GM19397 (cell line): ENCODE data around the gene PSMB3.
A peak's percentile ranks its signal among the peaks of the same experiment; 100 is the strongest.

Experiments used
- ATAC-seq: cut with Tn5 transposase; IDR thresholded peaks from one replicate; pipeline ENCODE4 v1.9.1; 2021; ENCODE audit warnings: mild to moderate bottlenecking, moderate library complexity; ENCODE audit not compliant: unreplicated experiment

Gene PSMB3

DNA sequence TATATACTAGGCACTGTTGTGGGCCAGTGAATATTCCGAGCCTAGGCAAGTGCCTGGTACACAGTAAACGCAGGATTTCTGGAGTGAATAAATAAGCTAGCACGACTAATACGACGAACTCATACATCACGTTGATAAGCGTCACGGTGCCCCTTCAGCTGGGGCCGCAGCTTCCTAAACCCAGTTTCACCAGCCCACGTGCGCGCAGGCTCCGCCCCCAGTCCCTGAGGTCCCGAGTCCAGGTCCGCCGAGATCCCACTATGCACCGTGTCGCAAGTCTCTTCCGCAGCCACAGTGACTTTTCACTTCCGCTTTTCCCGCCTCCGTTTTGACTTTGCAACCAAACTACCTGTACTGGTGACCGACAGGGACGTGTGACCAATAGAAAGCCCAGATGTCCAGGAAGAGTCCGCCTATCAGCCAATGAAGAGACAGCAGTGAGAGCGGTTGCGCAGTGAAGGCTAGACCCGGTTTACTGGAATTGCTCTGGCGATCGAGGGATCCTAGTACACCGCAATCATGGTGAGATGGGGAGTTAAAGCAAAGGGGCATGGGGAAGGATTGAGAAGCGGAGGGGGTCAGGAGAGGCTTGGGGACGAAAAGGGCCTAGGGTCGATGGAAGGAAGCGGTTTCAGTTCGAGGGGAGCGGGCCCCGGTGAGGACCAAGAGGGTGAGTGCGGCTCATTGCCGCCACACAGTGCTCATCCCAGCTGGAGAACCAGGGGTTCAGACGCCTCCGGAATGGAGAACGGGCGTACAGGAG is at the start of gene PSMB3:
TSS of gene PSMB3 (plus strand) at position 434 of the 763 bp plus-strand sequence. CDS start at position 520, 86 bp downstream.
- ATAC-seq = peak; percentile 68

DNA sequence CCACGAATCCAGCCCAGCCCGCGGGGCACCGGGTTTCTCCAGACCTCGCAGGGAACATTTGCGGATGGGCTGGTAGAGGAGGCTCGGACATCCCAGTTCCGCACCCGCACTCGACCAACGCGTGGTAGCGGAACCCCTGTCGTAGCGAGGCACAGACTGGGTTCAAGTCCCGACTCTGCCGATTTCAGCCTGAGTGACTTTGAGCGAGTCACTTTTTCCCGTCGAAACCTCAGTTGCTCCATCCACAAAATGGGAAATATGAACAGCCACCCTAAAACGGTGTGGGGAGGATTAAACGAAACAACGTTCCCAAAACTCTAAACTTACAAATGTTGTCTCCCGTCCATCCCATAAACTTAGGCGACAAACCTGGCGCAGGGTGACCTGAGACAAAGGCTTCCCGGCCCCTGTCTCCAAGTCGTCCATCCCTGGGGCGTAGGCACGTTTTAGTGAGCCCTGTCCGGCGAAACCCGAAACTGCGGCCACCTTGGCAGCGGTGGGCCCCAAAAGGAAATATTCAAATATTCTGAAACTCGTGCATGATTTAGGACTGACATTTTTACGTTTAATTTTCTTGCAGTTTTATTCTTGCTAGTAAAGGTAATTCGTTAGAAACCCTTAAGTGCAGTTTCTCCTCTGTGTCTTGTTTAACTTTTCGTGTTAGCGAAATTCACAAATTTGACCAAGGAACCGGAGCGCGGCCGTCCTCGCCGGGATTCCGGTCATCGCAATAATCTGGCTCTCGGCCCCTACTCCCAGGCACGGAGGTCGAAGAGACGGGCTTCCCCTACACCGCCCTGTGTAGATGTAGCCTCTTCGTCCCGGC is 49.4 kb upstream of the PSMB3 start:
- no peak for ATAC-seq

DNA sequence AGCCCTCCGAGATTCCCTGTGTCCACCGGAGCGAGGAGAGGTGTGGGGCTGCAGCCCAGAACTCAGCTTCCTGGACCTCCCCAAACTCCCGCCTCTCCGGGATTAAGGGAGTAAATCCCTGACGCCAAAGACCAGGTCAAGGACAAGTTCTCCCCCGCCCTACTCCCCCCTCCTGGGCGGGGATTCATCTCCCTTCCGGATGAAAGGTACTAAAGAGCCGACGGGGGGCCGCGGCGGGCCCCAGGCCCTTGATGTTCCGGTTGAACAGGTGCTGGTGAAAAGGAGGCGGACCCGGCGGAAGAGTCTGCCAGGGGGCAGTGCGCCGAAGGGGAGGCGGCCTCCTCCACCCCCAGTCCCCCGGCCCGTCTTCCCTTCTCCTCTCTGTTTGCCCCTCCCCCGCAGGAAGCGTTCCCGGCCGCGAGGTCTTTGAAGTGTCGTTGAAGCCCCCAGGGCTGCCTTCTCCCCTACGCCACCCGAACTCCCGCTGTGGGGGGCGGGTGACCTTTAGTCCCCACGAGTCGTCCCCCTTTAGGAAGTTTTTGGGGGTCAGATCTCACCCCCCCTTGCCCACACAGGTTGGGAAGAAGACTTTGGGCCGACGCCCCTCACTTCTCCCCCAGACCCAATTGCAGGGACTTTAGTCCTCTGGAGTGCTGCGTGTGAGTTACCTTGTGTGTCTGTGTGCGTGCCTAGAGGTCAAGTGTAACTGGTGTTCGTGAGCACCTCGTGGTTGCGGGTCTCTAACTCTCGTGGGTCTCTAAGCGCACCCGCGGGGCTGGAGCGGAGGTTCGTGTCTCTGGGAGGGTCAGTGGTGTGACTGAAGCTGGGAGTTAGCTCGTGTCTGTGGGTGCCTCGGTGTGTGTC is 48.6 kb upstream of the PSMB3 start:
- ATAC-seq = no peak

DNA sequence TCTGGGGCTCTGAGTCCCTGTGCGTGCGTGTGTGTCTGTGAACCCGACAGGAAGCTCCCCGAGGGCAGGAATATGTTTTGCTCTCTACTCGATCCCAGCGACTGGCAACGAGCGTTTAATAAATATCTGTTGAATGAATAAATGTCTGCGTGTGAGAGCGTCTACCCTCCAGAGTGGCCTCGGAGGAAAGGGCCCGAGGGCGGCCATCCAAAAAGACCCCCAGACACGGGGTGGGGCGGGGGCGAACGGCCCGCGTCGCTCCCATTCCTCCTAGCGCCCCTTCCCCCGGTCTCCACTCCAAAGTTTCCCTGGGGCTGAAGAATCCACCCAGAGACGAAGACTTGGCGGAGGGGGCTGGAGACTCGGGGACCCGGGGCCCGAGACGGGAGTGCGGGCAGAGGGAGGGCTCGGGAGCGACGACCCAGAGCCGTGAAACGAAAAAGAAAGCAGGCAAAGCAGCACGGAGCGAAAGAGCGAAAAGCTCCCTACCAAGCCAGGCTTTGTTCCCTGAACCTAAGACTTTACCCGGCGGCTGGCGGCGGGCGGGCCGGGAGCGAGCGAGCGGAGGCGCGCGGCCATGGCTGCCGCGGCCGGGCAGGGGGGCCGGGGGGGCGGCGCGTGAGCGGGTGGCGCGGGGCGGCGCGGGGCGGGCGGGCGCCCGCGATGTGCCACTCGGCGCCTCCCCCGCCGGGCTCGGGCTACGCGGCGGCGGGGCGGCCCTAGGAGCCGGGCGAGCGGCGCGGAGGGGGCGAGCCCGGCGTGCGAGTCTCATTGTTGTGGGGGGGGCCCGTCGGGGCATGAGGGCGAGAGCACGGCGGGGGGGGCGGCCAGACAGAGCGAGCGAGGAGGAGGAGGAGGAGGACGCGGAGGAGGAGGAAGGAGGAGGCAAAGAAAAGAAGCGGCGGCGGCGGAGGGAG is 47.7 kb upstream of the PSMB3 start, which contains the start of gene MLLT6:
TSS of gene MLLT6 (plus strand) at position 668 of the 917 bp plus-strand sequence. CDS start 360 bp downstream, outside the sequence.
- no peak for ATAC-seq

DNA sequence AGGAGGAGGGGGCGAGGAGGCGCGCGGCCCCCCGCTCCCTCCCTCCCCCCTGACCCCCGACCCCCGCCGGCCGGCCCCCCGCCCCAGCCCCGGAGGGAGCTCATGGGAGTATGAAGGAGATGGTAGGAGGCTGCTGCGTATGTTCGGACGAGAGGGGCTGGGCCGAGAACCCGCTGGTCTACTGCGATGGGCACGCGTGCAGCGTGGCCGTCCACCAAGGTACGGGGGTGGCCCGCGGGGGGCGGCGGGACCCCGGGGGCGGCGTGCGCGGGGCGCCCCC is 47.1 kb upstream of the PSMB3 start:
- no peak for ATAC-seq

DNA sequence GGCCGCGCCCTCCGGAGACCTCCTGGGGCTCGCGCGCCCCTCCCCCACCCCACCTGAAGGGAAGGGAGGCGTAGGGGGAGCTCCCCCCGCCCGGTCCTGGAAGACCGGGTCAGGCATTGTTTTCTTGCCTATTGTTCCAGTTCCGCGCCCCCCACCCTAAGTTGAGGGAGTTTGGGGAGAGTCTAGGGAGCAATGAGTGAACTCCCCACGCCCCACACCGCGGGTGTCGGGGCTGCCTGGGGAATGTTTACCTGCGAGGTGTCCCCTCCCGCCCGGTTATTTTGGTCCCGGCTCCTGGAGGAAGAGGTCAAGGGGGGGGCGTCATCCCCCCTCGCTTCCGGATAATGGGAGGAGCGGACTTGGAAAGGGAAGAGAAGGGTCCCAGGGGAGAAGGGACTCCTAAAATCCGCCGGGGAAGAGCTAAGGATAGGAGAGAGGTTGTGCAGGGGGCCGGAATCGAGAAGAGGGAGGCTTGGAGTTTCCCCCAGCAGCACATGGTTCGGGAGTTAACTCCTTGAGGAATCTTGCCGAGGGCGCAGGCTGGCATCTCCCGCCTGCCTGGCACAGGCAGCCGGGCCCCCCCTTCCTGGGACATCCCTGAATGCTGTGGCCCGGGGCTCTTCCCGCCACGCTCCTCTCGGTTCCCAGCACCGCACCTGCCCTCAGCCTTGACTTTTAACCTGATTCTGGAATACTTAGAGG is 46.6 kb upstream of the PSMB3 start:
- ATAC-seq = no peak

DNA sequence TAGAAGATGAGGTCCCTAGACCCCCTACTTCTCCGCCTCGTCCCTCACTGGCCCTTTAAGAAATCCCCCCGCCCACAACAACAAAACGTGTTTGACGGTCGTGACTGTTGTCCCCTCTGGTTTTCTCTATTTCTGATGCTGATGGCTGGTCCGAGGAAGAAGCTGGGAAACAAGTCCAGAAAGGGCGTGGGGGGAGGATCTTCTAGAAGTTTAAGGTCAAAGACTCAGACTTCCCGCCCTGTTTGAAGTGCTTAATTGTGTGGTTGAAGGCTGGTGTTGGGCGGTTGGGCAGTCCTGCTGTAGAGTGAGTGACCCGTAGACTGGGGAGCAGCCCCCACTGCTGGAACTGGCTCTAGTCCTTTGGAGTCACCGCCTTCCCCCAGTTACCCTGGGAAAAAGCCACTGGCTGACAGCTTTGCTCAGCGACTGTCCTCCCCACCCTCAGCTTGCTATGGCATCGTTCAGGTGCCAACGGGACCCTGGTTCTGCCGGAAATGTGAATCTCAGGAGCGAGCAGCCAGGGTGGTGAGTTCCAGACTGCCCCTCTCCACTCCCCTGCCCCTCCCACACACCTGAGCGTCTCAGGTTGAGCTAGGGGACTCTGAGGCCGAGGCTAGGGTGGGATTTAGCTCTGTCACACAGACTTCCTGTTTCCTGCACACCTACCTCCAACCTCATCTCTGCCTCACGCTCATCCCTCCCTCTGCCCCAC is 45.9 kb upstream of the PSMB3 start:
- ATAC-seq = no peak

DNA sequence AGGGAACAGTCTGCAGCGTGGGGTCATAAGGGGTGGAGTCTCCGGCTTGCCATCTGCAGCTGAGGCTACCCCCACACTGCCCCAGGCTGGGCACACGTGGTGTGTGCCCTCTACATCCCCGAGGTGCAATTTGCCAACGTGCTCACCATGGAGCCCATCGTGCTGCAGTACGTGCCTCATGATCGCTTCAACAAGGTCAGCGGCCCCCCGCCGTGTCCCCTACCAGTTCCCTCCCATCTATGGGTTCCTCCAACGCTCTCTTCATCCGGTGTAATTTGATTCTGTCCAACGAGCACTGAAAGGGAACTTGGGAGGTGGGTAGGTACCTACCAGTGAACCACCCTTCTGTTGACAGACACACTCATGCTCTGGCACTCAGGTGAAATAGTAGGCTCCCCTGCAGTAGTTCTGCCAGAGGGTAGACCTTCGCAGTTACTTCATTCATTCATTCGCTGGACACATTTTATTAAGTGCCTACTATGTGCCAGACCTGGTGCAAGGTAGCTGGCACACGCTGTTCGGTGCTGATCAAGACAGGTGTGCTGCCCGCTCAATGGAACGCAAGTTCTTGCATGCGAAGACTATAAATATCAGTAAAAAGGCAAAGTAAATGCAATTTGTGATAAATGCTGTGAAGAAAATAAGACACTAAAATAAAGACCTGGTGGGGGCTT is 44.7 kb upstream of the PSMB3 start:
- no peak for ATAC-seq

DNA sequence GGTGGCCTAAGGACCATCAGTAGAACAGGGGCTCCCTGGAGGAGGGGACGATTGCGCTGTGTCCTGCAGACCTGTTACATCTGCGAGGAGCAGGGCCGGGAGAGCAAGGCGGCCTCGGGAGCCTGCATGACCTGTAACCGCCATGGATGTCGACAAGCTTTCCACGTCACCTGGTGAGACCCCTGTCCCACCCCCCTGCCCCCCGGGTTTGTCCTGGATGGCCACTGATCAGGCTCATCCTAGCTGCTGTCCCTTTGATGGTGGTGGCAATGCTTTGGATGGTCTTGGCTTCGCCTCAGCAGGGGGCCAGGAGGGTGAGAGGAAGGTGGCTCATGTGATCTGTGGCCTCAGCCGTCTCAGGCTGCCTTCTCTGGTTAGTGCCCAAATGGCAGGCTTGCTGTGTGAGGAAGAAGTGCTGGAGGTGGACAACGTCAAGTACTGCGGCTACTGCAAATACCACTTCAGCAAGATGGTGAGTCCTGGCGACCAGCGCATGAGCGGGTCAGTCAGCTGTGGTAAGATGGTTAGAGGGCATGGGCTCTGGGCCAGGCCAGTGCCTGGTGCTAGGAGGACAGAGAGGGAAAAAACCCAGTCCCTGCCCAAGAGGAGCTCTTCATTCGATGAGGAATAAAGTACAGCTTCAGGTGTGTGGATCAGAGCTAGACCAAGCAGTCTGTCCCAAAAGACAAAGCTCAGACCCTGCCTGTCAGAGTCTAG is 43.3 kb upstream of the PSMB3 start:
- no peak for ATAC-seq

DNA sequence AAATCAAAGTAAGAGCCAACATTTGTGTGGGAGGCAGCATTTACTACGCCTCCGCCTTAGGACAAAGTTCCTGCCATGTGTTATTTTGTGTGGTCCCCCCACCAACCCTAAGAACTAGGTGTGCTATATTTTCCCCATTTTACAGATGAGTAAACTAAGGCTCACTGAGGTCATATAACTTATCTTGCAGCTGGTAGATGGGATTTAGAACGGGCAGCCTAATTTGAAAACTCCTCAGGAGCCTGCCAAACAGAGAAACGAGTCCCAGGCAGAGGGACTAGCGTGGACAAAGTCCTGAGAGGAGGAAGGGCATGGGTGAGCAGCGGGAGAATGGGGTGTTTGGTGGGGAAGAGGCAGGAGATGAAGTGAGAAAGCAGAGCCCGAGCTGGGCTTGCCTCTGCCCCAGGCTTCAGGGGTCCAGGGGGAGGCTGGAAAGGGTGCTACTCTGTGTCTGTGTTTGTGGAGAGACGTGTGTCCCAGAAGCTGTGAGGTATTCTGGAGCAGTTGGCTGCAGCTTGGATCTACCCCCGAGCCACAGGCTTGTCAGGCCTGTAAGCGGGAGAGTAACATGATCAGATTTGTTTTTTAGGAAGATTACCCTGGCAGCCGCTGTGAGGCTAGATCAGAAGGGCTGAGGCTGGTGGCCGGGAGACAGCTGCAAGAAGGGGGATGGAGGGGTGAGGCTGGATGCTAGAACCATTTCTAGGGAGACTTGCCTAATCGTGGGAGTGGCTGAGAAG is 42.5 kb upstream of the PSMB3 start:
- ATAC-seq = no peak

DNA sequence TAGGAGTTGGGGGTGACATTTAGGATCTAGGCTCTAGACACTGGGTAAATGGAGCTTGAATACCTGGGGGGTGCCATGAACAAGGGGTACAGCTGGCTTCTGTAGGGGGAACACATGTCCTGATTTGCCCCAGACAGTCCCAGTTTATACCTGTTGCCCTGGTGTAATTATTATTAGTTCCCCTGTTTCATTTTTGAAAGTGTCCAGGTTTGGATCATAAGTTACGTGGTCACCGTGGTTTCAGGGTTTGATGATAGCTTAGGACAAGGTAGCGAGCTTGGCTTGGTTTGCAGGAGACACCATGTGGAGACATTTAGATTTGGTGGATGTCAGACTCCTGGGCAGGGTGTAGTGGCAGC is 42.0 kb upstream of the PSMB3 start:
- ATAC-seq = no peak

DNA sequence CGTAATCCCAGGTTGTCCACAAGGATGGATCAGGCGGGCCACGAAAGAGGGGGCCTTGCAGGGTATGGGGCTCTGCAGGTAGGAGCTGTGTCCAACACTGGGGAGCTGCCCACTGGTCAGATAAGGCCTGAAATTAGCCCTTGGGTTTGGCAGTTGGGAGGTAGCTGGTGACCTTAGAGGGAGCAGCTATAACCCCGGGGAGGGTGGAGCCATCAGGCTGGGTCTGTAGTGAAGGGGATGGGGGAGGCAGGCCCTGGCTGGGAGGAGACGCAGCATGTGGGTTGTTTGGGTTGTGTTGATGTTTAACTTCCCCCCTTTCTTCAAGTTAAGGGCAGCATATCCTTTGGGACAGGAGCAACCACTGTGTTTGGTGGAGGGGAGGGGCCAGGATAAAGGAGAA is 41.6 kb upstream of the PSMB3 start:
- no peak for ATAC-seq

DNA sequence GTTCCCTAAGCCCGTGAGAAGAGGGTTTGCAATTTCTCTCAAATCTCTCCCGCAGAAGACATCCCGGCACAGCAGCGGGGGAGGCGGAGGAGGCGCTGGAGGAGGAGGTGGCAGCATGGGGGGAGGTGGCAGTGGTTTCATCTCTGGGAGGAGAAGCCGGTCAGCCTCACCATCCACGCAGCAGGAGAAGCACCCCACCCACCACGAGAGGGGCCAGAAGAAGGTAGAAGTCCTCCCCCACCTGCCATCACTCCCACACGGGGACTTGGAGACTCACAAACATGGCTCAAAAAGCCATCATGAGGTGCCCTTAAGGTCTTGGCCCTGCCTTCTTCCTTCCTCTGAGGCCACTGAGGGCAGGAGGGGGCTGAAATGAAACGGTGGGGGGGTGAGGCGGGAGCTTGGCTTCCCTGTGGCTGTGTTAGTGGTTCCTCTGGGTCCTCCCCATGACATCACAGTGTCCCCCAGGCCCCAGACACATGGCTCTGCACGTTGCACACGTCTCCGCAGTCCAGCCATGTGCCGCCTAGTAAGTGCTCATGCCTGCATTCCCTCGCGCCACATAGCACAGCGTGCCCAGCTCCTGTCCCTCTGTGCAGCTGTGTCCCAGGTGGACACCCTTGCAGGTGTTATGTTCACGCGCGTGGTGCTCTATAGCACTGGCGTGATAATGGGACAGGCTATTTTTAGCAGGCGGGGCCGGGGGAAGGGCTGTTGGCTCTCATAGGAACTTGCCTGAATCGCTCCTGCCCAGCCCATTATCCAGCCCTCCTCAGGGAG is 40.6 kb upstream of the PSMB3 start:
- no peak for ATAC-seq

DNA sequence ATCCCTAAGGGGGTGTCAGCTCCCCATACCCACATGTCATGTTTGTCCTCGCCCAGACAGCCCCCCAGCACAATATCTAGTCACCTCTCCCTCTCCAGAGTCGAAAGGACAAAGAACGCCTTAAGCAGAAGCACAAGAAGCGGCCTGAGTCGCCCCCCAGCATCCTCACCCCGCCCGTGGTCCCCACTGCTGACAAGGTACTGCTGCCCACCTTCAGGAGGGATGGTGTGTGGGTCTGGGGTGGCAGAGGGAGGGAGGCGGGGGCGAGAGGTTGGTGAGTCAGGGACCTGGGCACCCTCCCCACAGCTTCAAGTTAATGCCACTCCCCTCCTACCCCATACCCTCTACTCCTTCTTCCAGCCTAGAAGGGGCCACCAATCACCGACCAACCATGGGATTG is 39.9 kb upstream of the PSMB3 start:
- no peak for ATAC-seq

DNA sequence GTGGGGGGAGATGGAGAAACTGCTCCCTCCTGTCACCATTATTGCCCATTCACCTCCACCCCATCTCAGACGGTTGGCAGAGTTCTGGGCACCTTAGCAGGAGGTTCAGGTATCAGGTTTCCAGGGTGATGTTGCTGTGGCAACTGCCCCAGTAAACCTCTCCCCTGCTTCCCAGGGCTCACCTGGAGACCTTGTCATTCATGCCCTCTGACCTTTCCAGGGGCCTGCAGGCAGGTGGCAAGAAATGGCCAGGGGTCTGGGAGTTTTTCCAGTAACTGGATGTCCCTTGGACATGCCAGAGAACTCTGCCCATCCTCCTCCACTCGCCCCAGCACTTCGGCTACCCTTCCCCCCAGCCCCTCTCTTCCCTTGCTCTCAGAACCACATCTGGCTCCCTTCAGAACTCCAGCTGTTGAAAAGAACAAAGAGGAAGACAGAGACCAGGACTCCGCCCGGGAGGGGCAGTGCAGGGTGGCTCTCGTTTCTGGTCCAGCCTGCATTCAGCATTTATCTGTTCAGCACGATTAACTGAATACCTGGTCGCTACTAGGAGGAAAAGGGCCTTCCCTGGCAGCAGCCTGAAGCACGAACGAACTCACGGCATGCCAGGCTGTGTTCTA is 39.0 kb upstream of the PSMB3 start:
- ATAC-seq = no peak
